ENCODE results near the gene ERVK3-1. TPM values are rescaled to one million over a fixed set of nuclear protein-coding genes. Genes with fewer than 3 reads are reported as not detected.

The ERVK3-1 gene
- total and polyA plus RNA-seq, 2 of the 8 experiments (the other 6 are each of a cell fraction or from before 2014, with no cell fraction given) = 29.9 to 31.5 TPM

GRCh38 chr19:58294743-58295374, 10.3 kb upstream of the ERVK3-1 start:
- no peak for FAIRE-seq
- no peaks in the 10 kb centered on the region for H3K4me1 ChIP-seq (replicated peaks in 1 of 4; ENCODE audit: control insufficient read depth in 3 of 4, insufficient read depth in 4 of 4, low read length in 3 of 4)
- H2BK20ac ChIP-seq (ENCODE audit: low read length) = no peak overlapping the region
- H3K9me3 ChIP-seq (ENCODE audit: insufficient read depth in 2 of 2, low read depth in 1 of 2, low read length in 1 of 2) = peaks cover 0 to 3% of the 10 kb centered on the region in 2 experiments; a peak in 1 of 4 replicates
- no peak overlapping the region for H3K18ac ChIP-seq (ENCODE audit: extremely low read depth, low read length)
- no peak overlapping the region for H2BK5ac ChIP-seq (ENCODE audit: low read depth, low read length)
- no peak overlapping the region for H3K9ac ChIP-seq (replicated peaks in 1 of 4; ENCODE audit: extremely low read depth in 1 of 4, low read depth in 3 of 4, low read length in 3 of 4)
- H3K27ac ChIP-seq (ENCODE audit: low read depth, low read length) = no peak overlapping the region
- H3K23me2 ChIP-seq (ENCODE audit: low read depth, low read length) = no peaks in the 10 kb centered on the region
- peaks cover 12 to 25% of the 10 kb centered on the region in 2 experiments for H4K20me1 ChIP-seq (replicated peaks in 1 of 2; ENCODE audit: control insufficient read depth in 1 of 2, insufficient read depth in 2 of 2, low read length in 2 of 2)
- peaks cover 14% of the 10 kb centered on the region for H3K79me1 ChIP-seq (ENCODE audit: low read depth, low read length)
- no peak overlapping the region for H2AK5ac ChIP-seq (ENCODE audit: low read depth, low read length)
- H2BK15ac ChIP-seq (ENCODE audit: low read length) = no peak overlapping the region
- H3K56ac ChIP-seq (replicated peaks; ENCODE audit: insufficient read length, low read depth, low read length) = no peak overlapping the region
- 94% methylated on average over 22 of the region's 22 CpGs; no CpG with 5 or more reads in 1 of the 2 experiments for WGBS, 2 experiments (ENCODE audit: extremely low coverage in 1 of 2, insufficient coverage in 1 of 2, insufficient read length in 1 of 2, insufficient replicate concordance in 2 of 2, low coverage in 1 of 2, low lambda C conversion rate in 2 of 2, missing lambda C conversion rate in 1 of 2)
- peaks cover 0 to 30% of the 10 kb centered on the region in 2 experiments; a peak in 2 of 4 replicates for H3K79me2 ChIP-seq (ENCODE audit: control insufficient read depth in 1 of 2, insufficient read depth in 2 of 2, low read length in 2 of 2)
- H3K14ac ChIP-seq (ENCODE audit: insufficient read length) = no peak overlapping the region
- no peak overlapping the region for H3K4me2 ChIP-seq (ENCODE audit: insufficient read depth in 1 of 2, low read depth in 2 of 2, low read length in 2 of 2)
- H4K5ac ChIP-seq (ENCODE audit: insufficient read length, low read depth, low read length) = no peak overlapping the region
- POLR2A ChIA-PET (ENCODE audit: partially characterized antibody) = interaction anchor here (1.1 to 1.9 kb wide), 5 partner anchors 8 to 91 kb away, joined by 3 to 5 read pairs (median 4); partner anchors contain the start of genes ERVK3-1 and ZNF8
- H4K8ac ChIP-seq (ENCODE audit: extremely low read depth, insufficient read depth, low read length) = no peak overlapping the region
- no peak for DNase-seq (ENCODE audit: low read depth in 1 of 2, low spot score in 2 of 2)
- H2AFZ ChIP-seq (ENCODE audit: low read length) = no peak overlapping the region
- TF ChIP-seq POU5F1 (IDR thresholded peaks at IDR 0.05; ENCODE audit: low read depth, low read length) = no peak
- peak; percentile 19; the same call in 1 of the 2 replicates for TF ChIP-seq POLR2AphosphoS5 (IDR thresholded peaks at IDR 0.05; ENCODE audit: low read depth, low read length)
- peak in 1 of 2 experiments; percentile 34; a peak in 1 of 3 replicates for TF ChIP-seq POLR2A (IDR thresholded peaks at IDR 0.05; ENCODE audit: control extremely low read depth in 1 of 2, low read depth in 2 of 2, low read length in 2 of 2)
- no peak overlapping the region for H4K91ac ChIP-seq (replicated peaks; ENCODE audit: insufficient read length, low read length)
- no peak overlapping the region for H2BK120ac ChIP-seq (replicated peaks; ENCODE audit: low read depth, low read length)
- no peak overlapping the region for H2BK12ac ChIP-seq (ENCODE audit: low read depth, low read length)
- H3K4ac ChIP-seq (replicated peaks; ENCODE audit: insufficient read length, low read depth, low read length) = no peak overlapping the region
- H3K4me3 ChIP-seq (ENCODE audit: extremely low read depth in 1 of 4, insufficient read depth in 2 of 4, low read depth in 3 of 4, low read length in 4 of 4) = no peak overlapping the region
- H3K23ac ChIP-seq (ENCODE audit: insufficient read length) = no peak overlapping the region
- CTCF ChIA-PET (ENCODE audit: partially characterized antibody) = interaction anchor here (0.8 to 2.7 kb wide), 2 partner anchors 11 to 16 kb away, joined by 3 to 7 read pairs; no protein-coding TSS in a partner anchor
- no peaks in the 10 kb centered on the region for H3K27me3 ChIP-seq (replicated peaks in 1 of 4; ENCODE audit: control insufficient read depth in 3 of 4, extremely low read depth in 1 of 4, insufficient read depth in 3 of 4, low read length in 3 of 4)
- H3K36me3 ChIP-seq (ENCODE audit: control insufficient read depth in 2 of 4, insufficient read depth in 4 of 4, low read length in 3 of 4) = peaks cover 29 to 68% (median 53%) of the 10 kb centered on the region in 4 experiments
